ES-I3 (cell line): ENCODE results near the gene PTPRE.

ENCODE experiments used
- H3K36me3 ChIP-seq: 2 replicates; pipeline ENCODE4 v1.6.1; 2013; ENCODE audit warnings: mild to moderate bottlenecking, low read length, control low read depth, moderate library complexity; ENCODE audit not compliant: insufficient read depth
- H3K4me1 ChIP-seq: 2 replicates; pipeline ENCODE4 v1.6.1; 2013; ENCODE audit warnings: mild to moderate bottlenecking, control low read depth, low read length; ENCODE audit not compliant: insufficient read depth
- H3K9ac ChIP-seq: 2 replicates; pipeline ENCODE4 v1.6.1; 2013; ENCODE audit warnings: low read depth, mild to moderate bottlenecking, low read length, moderate library complexity
- H3K9me3 ChIP-seq: 2 replicates; pipeline ENCODE4 v1.6.1; 2013; ENCODE audit warnings: mild to moderate bottlenecking, low read length, moderate library complexity; ENCODE audit not compliant: control insufficient read depth, insufficient read depth

PTPRE gene

DNA sequence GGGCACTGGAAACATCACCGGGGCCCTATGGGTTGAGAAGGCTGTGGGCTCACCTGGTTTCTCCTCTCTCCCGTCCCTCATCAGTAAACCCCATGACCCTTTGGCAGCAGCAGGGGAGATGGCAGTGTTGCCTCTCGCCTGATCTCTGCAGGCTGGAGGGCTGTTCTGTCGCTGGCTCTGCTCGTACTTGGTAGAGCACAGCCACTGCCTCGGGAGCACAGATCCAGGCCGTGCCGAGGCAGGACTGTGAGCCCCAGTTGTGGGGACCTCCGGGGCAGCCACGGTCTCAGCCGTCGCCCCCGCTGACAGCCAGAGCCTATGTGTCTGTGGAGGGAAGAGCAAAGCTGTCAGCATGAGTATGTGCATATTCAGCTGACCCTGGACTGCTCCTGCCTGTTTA is 94.9 kb downstream of the PTPRE start:
- no peak overlapping the region for H3K9ac ChIP-seq
- H3K4me1 ChIP-seq = no peaks in the 10 kb centered on the region
- no peaks in the 10 kb centered on the region for H3K9me3 ChIP-seq
- no peaks in the 10 kb centered on the region for H3K36me3 ChIP-seq

DNA sequence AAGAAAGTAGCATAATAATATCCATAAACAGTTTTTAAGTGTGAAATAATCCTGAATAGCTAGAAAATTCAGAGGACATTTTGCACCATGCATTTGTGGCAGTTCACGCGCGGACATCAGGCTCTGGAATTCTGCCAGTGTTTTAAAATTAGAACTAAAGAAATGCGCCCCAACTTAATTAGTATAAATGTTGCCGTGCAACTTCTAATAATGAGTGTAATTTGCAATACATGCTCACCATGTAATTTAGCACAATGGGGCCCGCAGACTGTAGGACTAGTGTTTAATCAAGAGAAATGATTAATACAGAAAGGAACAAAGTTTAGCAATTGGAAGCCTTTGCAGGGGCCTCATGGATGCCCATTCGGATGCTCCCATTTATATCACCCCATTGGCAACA is 96.6 kb downstream of the PTPRE start:
- Histone ChIP-seq H3K9ac (no peak overlapping the region), H3K4me1 (no peaks in the 10 kb centered on the region), H3K36me3 (no peaks in the 10 kb centered on the region), H3K9me3 (no peaks in the 10 kb centered on the region)

DNA sequence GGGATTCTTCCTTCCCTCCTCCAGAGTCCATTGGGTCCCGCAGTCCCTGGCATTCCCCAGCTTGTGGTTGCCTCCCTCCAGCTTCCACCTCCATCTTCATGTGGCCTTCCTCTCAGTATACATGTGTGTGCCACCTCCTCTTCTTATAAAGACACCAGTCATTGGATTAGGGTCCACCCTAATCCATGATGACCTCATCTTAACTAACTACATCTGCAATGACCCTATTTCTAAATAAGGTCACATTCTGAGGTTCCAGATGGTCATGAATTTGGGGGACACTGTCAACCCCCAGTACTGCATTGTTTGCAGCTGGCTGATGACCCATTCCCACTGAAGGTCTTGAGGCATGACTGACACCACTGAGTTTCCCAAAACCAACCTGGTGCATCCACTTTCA is 99.0 kb downstream of the PTPRE start:
- no peaks in the 10 kb centered on the region for H3K9me3 ChIP-seq
- H3K36me3 ChIP-seq = no peaks in the 10 kb centered on the region
- H3K9ac ChIP-seq = no peak overlapping the region
- H3K4me1 ChIP-seq = no peaks in the 10 kb centered on the region

DNA sequence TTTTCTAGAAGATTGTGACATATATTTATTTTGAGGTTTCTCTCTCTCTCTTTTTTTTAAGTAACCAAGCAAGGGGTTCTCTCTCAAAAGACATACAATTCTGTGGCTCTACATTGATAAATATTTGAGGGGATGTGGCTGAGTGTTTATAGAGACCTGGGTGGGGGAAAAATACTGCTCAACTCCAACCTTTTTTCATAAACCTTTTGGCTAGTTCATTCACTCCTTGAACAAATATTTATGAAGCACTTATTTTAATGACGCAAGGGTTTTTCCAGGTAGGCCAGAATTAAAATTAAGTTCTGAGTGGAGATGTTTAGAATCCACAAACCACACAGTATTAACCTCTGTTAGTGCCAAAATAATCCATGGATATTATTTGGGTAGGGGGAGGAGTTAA is 100.2 kb downstream of the PTPRE start:
- no peaks in the 10 kb centered on the region for H3K9me3 ChIP-seq
- H3K36me3 ChIP-seq = no peaks in the 10 kb centered on the region
- no peaks in the 10 kb centered on the region for H3K4me1 ChIP-seq
- no peak overlapping the region for H3K9ac ChIP-seq

DNA sequence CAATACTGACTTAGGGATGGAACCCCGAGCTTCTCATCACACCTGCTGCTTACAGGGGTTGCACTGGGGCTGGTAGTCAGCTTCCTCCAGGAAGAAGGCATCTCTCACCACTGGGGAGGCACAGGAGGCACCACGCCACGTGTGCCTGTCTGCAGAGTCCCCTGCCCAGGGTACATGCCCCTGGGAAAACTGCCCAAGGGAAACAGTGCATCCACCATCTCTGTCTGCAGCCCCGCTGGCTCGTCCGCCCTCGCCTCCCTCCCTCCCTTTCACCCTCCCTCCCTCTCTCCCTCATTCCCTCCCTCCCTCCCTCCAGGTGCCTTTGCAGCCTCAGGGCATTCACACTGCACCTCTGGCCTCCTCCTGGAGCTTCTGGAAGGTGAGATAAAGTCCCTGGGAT is 101.1 kb downstream of the PTPRE start:
- H3K4me1 ChIP-seq = no peaks in the 10 kb centered on the region
- no peaks in the 10 kb centered on the region for H3K36me3 ChIP-seq
- no peaks in the 10 kb centered on the region for H3K9me3 ChIP-seq
- no peak overlapping the region for H3K9ac ChIP-seq

DNA sequence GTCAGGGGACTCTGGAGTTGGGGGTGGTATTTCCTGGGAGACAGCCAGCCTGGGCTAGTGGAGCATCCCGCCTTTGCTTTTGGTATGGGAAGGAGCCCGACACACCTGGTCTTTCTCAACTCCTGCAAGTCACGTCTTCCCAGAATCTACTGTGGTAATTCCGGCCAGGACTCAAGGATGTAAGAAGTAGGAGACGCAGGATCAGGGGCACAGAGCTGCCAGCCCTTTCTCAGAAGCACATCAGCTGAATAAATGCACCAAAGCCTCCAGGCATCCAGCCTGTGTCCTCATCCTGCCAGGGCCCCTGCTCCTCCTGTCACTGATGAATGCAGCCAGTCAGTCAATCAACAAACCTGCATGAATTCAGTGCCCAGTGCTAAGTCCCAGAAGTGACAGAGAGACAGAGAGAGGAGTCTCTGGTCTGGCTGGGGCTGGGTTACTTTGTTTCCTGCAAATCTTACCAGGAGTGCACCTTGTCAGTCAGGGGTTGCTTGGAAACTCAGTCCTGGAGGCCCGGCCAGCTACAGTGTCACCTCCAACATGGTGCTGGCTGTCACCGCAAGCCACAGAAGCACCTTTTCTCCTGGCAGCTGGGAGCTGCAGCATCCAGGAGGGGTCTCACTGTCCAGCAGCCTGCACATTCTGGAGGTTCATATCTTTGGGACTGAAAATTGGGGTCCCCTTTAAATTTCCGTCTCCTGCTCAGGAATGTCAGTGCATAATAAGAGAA is 101.8 kb downstream of the PTPRE start:
- no peak overlapping the region for H3K9ac ChIP-seq
- H3K4me1 ChIP-seq = no peaks in the 10 kb centered on the region
- H3K36me3 ChIP-seq = no peaks in the 10 kb centered on the region
- H3K9me3 ChIP-seq = no peaks in the 10 kb centered on the region

DNA sequence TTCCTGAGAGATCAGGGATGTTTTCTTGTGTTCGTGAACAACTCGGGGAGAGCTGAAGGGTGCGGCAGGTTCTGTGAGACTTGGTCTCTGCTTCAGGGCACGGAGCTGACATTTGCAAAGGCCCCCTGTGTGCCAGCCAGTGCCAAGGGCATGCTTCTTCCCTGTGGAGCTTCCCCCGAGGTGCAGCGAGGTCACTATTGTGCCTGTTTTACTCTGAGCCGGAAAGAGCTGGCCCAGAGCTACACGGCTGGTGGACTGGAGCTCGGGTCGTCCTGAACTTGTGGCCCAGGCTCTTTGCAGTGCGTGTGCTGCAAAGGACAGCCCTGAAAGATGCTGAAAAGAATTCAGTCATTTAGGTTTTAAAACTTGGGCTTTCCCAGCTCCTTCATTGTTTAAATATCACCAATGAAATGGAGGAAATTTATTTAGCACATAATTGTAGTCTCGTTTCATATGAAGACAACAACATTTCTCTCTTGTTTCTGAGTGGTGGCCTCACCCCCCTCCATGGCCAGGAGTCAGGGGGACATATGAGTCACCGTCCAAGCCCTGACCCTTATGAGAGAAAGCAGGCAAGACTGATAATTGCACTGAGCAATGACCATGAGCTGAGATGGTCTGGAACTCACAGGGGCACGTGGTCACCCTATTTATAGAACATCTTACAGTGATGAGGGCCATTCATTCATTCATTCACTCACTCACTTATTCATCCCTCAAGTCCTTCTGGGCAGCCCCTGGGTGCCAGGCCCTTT is 102.6 kb downstream of the PTPRE start:
- Histone ChIP-seq H3K9me3 (no peaks in the 10 kb centered on the region), H3K36me3 (no peaks in the 10 kb centered on the region), H3K4me1 (no peaks in the 10 kb centered on the region), H3K9ac (no peak overlapping the region)

DNA sequence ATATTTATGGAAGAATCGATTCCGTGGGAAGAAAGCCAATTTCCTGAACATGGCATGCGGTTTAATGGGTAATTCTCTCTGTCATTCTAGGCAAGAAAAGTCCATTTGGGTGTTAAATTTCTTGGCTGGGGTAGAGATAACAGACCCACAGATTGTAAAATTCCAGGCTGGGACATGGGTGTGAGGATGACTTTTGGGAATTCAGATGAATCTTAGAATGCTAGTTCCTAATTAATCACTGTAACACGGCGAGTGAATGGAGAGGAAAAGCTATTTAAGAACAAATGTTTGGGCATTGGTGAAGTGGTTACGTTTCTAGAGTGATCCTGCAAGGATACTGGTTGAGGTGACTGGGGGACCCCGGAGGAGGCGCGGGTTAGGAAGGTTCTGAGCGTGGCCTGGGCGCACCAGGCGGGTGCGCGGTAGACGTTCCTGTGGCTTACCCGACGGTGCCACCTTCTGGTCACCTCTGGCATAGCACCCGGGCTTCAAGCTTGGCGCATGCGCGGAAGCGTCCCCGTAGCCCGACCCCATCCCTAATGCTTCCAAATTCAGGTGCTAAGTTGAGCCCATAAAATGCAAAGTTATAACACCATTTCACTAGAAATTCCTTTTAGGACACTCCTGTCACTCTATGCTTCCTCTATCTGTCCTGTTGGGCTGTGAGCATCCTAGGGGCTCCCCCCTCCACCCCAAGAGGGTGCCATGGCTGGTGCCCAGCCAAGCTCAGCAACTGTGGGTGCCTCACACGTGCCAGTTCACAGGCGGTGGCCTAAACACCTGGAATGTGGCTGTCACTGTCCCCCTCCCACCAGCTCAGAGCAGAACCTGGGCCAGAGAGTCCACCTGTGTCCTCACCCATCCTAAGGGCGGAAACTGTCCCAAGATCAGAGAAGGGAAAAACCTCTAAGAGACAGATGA is 104.4 kb downstream of the PTPRE start:
- Histone ChIP-seq H3K9me3 (no peaks in the 10 kb centered on the region), H3K4me1 (no peaks in the 10 kb centered on the region), H3K9ac (no peak overlapping the region), H3K36me3 (no peaks in the 10 kb centered on the region)

DNA sequence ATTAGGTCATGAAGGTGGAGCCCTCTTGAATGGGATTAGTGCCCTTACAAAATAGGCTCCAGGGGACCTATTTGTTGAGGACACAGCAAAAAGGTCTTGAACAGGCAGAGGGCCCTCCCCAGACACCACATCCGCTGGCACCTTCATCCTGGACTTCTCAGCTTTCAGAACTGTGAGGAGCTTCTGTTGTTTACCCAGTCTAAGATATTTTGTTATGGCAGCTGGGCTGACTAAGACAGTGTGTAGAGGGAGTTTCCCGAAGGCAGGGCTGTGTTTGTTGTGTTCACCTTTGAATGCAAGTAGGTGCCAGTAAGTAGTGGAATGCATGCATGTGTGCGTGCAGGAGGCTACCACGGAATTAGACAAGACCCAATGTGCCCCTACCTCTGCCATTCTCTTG is 106.7 kb downstream of the PTPRE start:
- H3K4me1 ChIP-seq = no peaks in the 10 kb centered on the region
- no peaks in the 10 kb centered on the region for H3K9me3 ChIP-seq
- H3K36me3 ChIP-seq = no peaks in the 10 kb centered on the region
- no peak overlapping the region for H3K9ac ChIP-seq

DNA sequence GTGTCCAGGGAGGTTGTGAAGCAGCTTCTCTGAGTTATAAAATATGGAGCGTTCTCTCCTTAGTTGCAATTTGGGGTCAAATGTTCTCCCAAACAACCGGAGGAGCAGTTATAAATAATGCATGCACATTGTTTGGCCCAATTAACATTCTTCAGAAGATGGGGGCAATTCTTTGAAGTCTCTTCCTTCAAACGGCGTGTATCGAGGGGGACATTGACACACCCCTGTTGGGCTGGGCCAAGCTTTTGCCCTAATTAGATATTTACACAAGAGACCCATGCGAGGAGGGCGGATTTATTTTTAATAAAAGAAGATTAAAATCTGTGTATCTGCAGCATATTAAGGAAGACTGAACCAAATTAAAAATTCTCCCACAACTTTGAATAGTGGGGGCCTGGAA is 107.3 kb downstream of the PTPRE start:
- H3K4me1 ChIP-seq = no peaks in the 10 kb centered on the region
- no peaks in the 10 kb centered on the region for H3K9me3 ChIP-seq
- no peaks in the 10 kb centered on the region for H3K36me3 ChIP-seq
- H3K9ac ChIP-seq = no peak overlapping the region

DNA sequence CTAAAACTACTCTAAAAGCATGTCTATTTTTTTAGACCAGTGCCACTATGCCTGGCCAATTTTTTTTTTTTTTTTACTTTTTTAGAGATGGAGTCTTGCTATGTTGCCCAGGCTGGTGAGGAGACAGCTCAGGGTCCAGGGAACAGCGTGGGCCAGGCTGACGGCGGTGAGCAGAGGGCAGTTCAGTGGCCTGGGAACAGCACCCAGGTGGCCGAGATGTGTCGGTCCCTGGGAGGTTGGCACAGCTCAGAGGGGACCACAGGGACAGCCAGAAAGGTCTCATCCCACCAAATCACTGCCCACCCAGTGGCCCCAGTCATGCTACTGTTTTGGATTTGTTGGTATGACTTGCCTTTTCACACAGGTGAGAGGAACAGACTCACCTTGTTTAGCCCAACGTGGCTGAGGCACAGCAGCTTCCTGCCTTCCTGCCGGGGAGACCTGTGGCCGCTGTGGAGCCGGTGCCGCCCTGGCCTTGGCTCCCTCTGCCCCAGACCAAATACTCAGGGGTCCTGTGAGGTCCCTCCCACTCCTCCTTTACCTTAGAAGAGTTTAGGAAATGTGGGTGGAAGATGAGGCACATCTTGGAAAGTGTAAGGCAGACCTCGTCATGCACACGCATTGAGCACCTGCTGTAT is 109.6 kb downstream of the PTPRE start:
- Histone ChIP-seq H3K9ac (no peak overlapping the region), H3K36me3 (no peaks in the 10 kb centered on the region), H3K4me1 (no peaks in the 10 kb centered on the region), H3K9me3 (no peaks in the 10 kb centered on the region)

DNA sequence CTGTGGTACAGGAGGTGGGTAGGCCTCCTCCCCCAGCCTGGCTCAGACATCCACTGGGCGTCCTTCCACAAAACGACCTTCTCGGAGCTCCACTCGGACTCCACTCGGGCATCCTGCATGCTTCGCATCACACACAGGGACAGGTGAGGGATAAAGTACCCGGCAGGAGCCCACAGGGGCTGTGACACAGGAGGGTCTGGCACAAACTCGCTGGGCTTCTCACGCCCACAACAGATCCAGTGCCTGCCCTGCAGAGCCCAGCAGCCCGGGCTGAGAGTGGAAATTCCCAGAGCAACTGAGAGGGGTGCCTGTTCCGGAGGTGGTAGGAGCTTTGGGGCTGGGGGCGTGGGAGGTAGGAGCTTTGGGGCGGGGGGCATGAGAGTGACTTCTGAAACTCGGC is 110.9 kb downstream of the PTPRE start:
- H3K9me3 ChIP-seq = no peaks in the 10 kb centered on the region
- H3K9ac ChIP-seq = no peak overlapping the region
- no peaks in the 10 kb centered on the region for H3K36me3 ChIP-seq
- H3K4me1 ChIP-seq = no peaks in the 10 kb centered on the region

DNA sequence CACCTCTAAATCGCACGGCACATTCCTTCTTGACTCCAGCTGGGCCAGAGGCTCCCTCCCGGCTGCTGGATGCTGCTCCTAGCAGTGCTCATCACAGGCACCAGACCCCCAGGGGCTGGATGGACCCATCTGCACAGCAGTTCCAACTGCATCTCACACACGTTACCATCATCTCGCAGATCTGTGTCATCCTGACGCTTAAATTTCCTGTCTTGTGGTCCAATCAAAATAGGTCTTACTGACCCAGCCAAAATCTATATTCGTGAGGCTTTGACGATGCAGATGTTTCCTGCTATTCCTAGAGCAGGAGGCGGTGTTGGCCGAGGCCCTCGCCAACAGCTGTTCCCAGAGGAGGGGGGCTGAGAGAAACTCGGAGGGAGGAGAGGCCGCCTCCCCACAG is 111.3 kb downstream of the PTPRE start:
- H3K36me3 ChIP-seq = no peaks in the 10 kb centered on the region
- no peaks in the 10 kb centered on the region for H3K4me1 ChIP-seq
- H3K9me3 ChIP-seq = no peaks in the 10 kb centered on the region
- H3K9ac ChIP-seq = no peak overlapping the region

DNA sequence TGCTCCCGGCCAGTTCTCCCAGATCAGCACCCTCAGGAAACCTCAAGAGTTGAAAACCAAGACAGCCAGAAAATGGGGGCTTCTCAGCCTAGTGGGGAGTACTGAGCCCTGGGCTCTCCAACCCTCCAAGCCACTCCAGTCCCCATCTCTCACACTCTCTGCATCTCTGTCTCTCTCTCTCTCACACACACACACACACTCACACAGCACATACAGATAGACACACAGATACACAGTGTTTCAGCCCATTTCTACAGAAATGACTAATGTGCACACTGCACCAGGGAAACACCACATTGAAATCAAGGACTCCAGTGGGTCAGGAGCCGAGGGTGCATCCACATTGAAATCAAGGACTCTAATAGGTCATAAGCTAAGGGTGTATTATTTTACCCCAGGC is 111.8 kb downstream of the PTPRE start:
- Histone ChIP-seq H3K9ac (no peak overlapping the region), H3K9me3 (no peaks in the 10 kb centered on the region), H3K4me1 (no peaks in the 10 kb centered on the region), H3K36me3 (no peaks in the 10 kb centered on the region)
